ENCODE data around the gene KSR1. TPM values are rescaled to one million over a fixed set of nuclear protein-coding genes. Genes with fewer than 3 reads are reported as not detected.
"Not testable (repeated sequence)": the region's sequence is repeated elsewhere in the genome, so short reads cannot be mapped to it uniquely, and the experiment has no call there.

KSR1 gene
- total RNA-seq, 1 experiment from 2014 or later = 88.9 TPM

DNA sequence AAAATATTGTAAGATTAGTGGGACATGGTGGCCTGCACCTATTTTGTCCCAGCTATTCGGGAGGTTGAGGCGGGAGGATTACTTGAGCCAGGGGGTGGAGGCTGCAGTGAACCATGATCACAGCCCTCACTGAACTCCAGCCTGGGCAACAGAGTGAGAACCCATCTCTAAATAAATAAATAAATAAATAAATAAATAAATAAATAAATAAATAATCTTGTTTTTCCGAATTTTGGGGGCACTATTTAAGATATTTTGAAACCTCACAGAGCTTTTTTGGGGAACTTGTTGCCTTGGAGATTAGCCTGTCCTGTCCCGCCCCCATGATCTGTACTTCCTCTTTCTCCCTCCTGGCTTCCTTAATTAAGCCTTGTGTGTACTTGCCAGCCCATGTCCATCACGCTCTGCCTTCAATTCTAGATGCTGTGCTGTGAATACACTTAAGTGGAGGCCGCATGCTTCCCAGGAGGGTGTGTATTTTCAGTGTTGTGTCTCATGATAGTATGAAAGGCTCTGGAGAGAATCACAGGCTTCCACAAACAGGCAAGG lies 179.1 kb downstream of the KSR1 start:
- POLR2A ChIA-PET = no interaction called here
- H3K36me3 ChIP-seq (ENCODE audit: control insufficient read depth, insufficient read depth, low read length) = no peaks in the 10 kb centered on the region
- H3K36me3 Mint-ChIP-seq (ENCODE audit: insufficient read depth, unreplicated experiment) = peaks cover 4% of the 10 kb centered on the region
- no peaks in the 10 kb centered on the region for H3K9me3 ChIP-seq
- no TSS peak for BruUV-seq (replicated peaks)
- no peak overlapping the region for H3K4me3 Mint-ChIP-seq (ENCODE audit: unreplicated experiment)
- H3K4me3 ChIP-seq (ENCODE audit: low read depth, low read length) = no peak overlapping the region
- no peaks in the 10 kb centered on the region for H3K27me3 Mint-ChIP-seq (ENCODE audit: insufficient read depth, unreplicated experiment)
- intact Hi-C loops (cut with micrococcal nuclease; ENCODE audit: unreplicated experiment) = no loop called here
- CTCF ChIA-PET = interaction anchor here (0.6 kb wide), 1 partner anchor 390 kb away, joined by 4 read pairs; no protein-coding TSS in a partner anchor
- H3K4me1 ChIP-seq = peaks cover 5% of the 10 kb centered on the region
- no peaks in the 10 kb centered on the region for H3K27me3 ChIP-seq (replicated peaks; ENCODE audit: control insufficient read depth, insufficient read depth, low read length)
- no peaks in the 10 kb centered on the region for H3K9me3 Mint-ChIP-seq (ENCODE audit: unreplicated experiment)
- no peak for TF ChIP-seq CTCF (IDR thresholded peaks at IDR 0.05; ENCODE audit: insufficient read depth in 1 of 2, low read depth in 1 of 2, low read length in 1 of 2, severe bottlenecking in 1 of 2, unreplicated experiment in 1 of 2)
- H3K27ac Mint-ChIP-seq (ENCODE audit: unreplicated experiment) = no peak overlapping the region
- DNase-seq = no peak
- peaks cover 7% of the 10 kb centered on the region for H3K4me1 Mint-ChIP-seq (ENCODE audit: low read depth, unreplicated experiment)

GRCh38 chr17:27636005-27636520 lies 179.8 kb downstream of the KSR1 start:
- H3K36me3 Mint-ChIP-seq (ENCODE audit: insufficient read depth, unreplicated experiment); H3K4me3 Mint-ChIP-seq (ENCODE audit: unreplicated experiment); H3K27me3 ChIP-seq (replicated peaks; ENCODE audit: control insufficient read depth, insufficient read depth, low read length); DNase-seq; CTCF ChIA-PET; H3K9me3 Mint-ChIP-seq (ENCODE audit: unreplicated experiment); BruUV-seq (replicated peaks); H3K27me3 Mint-ChIP-seq (ENCODE audit: insufficient read depth, unreplicated experiment); H3K9me3 ChIP-seq; intact Hi-C loops (cut with micrococcal nuclease; ENCODE audit: unreplicated experiment); H3K27ac Mint-ChIP-seq (ENCODE audit: unreplicated experiment); H3K36me3 ChIP-seq (ENCODE audit: control insufficient read depth, insufficient read depth, low read length); POLR2A ChIA-PET; H3K4me3 ChIP-seq (ENCODE audit: low read depth, low read length): not testable (repeated sequence)
- peaks cover 13% of the 10 kb centered on the region for H3K4me1 Mint-ChIP-seq (ENCODE audit: low read depth, unreplicated experiment)
- H3K4me1 ChIP-seq = peaks cover 11% of the 10 kb centered on the region

GRCh38 chr17:27637818-27638217 lies 181.6 kb downstream of the KSR1 start:
- H3K27ac Mint-ChIP-seq (ENCODE audit: unreplicated experiment); H3K36me3 ChIP-seq (ENCODE audit: control insufficient read depth, insufficient read depth, low read length); CTCF ChIA-PET; H3K27me3 ChIP-seq (replicated peaks; ENCODE audit: control insufficient read depth, insufficient read depth, low read length); H3K4me3 ChIP-seq (ENCODE audit: low read depth, low read length); POLR2A ChIA-PET; DNase-seq; H3K9me3 ChIP-seq; H3K9me3 Mint-ChIP-seq (ENCODE audit: unreplicated experiment); H3K27me3 Mint-ChIP-seq (ENCODE audit: insufficient read depth, unreplicated experiment); H3K36me3 Mint-ChIP-seq (ENCODE audit: insufficient read depth, unreplicated experiment); intact Hi-C loops (cut with micrococcal nuclease; ENCODE audit: unreplicated experiment); BruUV-seq (replicated peaks); H3K4me3 Mint-ChIP-seq (ENCODE audit: unreplicated experiment): not testable (repeated sequence)
- peaks cover 18% of the 10 kb centered on the region for H3K4me1 Mint-ChIP-seq (ENCODE audit: low read depth, unreplicated experiment)
- peaks cover 11% of the 10 kb centered on the region for H3K4me1 ChIP-seq

DNA sequence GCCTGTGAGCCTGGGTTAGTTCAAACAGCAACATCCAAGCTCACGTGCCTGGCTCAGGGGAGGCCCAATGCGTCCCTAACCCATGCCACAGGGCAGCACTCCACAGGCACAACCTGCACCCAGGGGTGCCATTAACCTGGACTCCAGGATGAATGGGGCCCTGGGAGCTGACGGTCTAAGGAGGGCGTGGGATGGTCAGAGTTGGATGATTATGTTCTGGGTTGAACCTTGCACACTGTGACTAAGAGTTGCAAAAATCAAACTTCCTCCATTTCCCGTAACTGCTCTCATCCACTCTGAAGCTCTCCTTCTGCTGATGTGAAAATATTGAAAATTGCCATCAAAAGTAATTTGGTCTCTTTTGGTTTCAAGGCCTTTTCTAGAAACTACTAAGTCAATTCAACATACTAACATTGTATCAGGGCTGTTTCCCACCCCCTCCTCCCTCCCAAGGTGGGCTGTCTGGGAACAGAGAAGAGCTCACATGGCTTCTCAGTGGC lies 182.2 kb downstream of the KSR1 start:
- peaks cover 11% of the 10 kb centered on the region for H3K4me1 ChIP-seq
- POLR2A ChIA-PET; H3K9me3 Mint-ChIP-seq (ENCODE audit: unreplicated experiment); BruUV-seq (replicated peaks); H3K27ac Mint-ChIP-seq (ENCODE audit: unreplicated experiment); H3K36me3 ChIP-seq (ENCODE audit: control insufficient read depth, insufficient read depth, low read length); H3K36me3 Mint-ChIP-seq (ENCODE audit: insufficient read depth, unreplicated experiment); H3K4me3 ChIP-seq (ENCODE audit: low read depth, low read length); intact Hi-C loops (cut with micrococcal nuclease; ENCODE audit: unreplicated experiment); H3K27me3 ChIP-seq (replicated peaks; ENCODE audit: control insufficient read depth, insufficient read depth, low read length); H3K4me3 Mint-ChIP-seq (ENCODE audit: unreplicated experiment); H3K27me3 Mint-ChIP-seq (ENCODE audit: insufficient read depth, unreplicated experiment); H3K9me3 ChIP-seq; DNase-seq: not testable (repeated sequence)
- peaks cover 18% of the 10 kb centered on the region for H3K4me1 Mint-ChIP-seq (ENCODE audit: low read depth, unreplicated experiment)
- CTCF ChIA-PET = interaction anchor here (0.6 kb wide), 1 partner anchor 32 kb away, joined by 4 read pairs; no protein-coding TSS in a partner anchor

Data from Caco-2 (cell line).